Nephron progenitor cell (in vitro differentiated cells): Measurements from ENCODE around the gene GRM7.

Experiments used
- DNase-seq: peaks from one replicate; pipeline ENCODE4 v3.0.0; 2021
- H3K27ac Mint-ChIP-seq: 2 replicates; pipeline ENCODE4 v1.8.0; 2021; ENCODE audit warnings: mild to moderate bottlenecking, moderate library complexity, mixed read lengths
- H3K27me3 Mint-ChIP-seq: 2 replicates; pipeline ENCODE4 v1.8.0; 2021; ENCODE audit warnings: mild to moderate bottlenecking, low read depth, mixed read lengths; ENCODE audit not compliant: poor library complexity
- H3K36me3 Mint-ChIP-seq: 2 replicates; pipeline ENCODE4 v1.8.0; 2021; ENCODE audit warnings: low read depth, mixed read lengths
- H3K4me1 Mint-ChIP-seq: 2 replicates; pipeline ENCODE4 v1.8.0; 2021; ENCODE audit warnings: mixed read lengths
- H3K4me3 Mint-ChIP-seq: 2 replicates; pipeline ENCODE4 v1.8.0; 2021; ENCODE audit warnings: mild to moderate bottlenecking, moderate library complexity, mixed read lengths
- H3K9me3 Mint-ChIP-seq: 2 replicates; pipeline ENCODE4 v1.8.0; 2021; ENCODE audit warnings: mild to moderate bottlenecking, moderate library complexity, mixed read lengths
- TF ChIP-seq, protein P1 (sequence below): fragments of 200-600 bp; sonication (generic); IDR thresholded peaks from 2 replicates; pipeline ENCODE4 v1.5.0; 2021; ENCODE audit warnings: antibody characterized with exemption

The GRM7 gene

GRCh38 chr3:6867269-6867668 is 6.4 kb downstream of the GRM7 start:
- Mint-ChIP-seq H3K36me3 (no peaks in the 10 kb centered on the region), H3K27me3 (peaks cover 60% of the 10 kb centered on the region), H3K4me3 (no peak overlapping the region), H3K27ac (no peak overlapping the region), H3K4me1 (peaks cover 12% of the 10 kb centered on the region), H3K9me3 (no peaks in the 10 kb centered on the region)
- no peak for DNase-seq
- TF ChIP-seq, protein P1, sequence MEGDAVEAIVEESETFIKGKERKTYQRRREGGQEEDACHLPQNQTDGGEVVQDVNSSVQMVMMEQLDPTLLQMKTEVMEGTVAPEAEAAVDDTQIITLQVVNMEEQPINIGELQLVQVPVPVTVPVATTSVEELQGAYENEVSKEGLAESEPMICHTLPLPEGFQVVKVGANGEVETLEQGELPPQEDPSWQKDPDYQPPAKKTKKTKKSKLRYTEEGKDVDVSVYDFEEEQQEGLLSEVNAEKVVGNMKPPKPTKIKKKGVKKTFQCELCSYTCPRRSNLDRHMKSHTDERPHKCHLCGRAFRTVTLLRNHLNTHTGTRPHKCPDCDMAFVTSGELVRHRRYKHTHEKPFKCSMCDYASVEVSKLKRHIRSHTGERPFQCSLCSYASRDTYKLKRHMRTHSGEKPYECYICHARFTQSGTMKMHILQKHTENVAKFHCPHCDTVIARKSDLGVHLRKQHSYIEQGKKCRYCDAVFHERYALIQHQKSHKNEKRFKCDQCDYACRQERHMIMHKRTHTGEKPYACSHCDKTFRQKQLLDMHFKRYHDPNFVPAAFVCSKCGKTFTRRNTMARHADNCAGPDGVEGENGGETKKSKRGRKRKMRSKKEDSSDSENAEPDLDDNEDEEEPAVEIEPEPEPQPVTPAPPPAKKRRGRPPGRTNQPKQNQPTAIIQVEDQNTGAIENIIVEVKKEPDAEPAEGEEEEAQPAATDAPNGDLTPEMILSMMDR: no peak

DNA sequence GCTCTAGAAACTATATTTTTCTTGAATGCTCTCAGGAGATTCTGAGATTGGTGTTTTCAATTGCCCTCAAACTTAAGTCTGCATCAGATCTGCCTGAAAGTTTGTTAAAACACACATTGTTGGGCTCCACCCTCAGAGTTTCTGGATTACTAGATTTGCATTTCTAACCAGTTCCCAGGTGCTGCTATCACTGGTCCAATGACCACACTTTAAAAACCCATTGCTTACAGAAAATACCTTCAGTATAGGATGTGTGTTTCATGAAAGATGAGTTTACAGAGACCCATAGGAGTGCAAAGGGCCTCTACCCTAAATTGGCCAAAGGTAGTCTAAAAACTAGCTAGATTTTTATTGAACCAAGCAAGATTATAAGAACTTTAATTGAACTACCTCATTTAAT is 17.8 kb downstream of the GRM7 start:
- Mint-ChIP-seq H3K27ac (no peak overlapping the region), H3K4me3 (no peak overlapping the region), H3K27me3 (peaks cover 7% of the 10 kb centered on the region), H3K9me3 (no peaks in the 10 kb centered on the region), H3K4me1 (no peaks in the 10 kb centered on the region), H3K36me3 (no peaks in the 10 kb centered on the region)
- TF ChIP-seq, protein P1: no peak
- no peak for DNase-seq

GRCh38 chr3:6912240-6912639 is 51.3 kb downstream of the GRM7 start:
- H3K4me1 Mint-ChIP-seq: no peaks in the 10 kb centered on the region
- no peak overlapping the region for H3K4me3 Mint-ChIP-seq
- H3K36me3 Mint-ChIP-seq: no peaks in the 10 kb centered on the region
- no peak for DNase-seq
- peaks cover 17% of the 10 kb centered on the region for H3K27me3 Mint-ChIP-seq
- TF ChIP-seq, protein P1: no peak
- no peak overlapping the region for H3K27ac Mint-ChIP-seq
- H3K9me3 Mint-ChIP-seq: no peaks in the 10 kb centered on the region

GRCh38 chr3:6915898-6916297 is 55.0 kb downstream of the GRM7 start:
- TF ChIP-seq, protein P1: no peak
- no peaks in the 10 kb centered on the region for H3K36me3 Mint-ChIP-seq
- peaks cover 5% of the 10 kb centered on the region for H3K27me3 Mint-ChIP-seq
- H3K4me1 Mint-ChIP-seq: no peaks in the 10 kb centered on the region
- H3K27ac Mint-ChIP-seq: no peak overlapping the region
- no peak overlapping the region for H3K4me3 Mint-ChIP-seq
- no peaks in the 10 kb centered on the region for H3K9me3 Mint-ChIP-seq
- no peak for DNase-seq

- H3K4me1 Mint-ChIP-seq: no peaks in the 10 kb centered on the region
- H3K9me3 Mint-ChIP-seq: no peaks in the 10 kb centered on the region
- no peak for DNase-seq
- H3K27me3 Mint-ChIP-seq: peaks cover 8% of the 10 kb centered on the region
- TF ChIP-seq, protein P1: no peak
- no peak overlapping the region for H3K4me3 Mint-ChIP-seq
- no peaks in the 10 kb centered on the region for H3K36me3 Mint-ChIP-seq
- H3K27ac Mint-ChIP-seq: no peak overlapping the region
Measured at GRCh38 chr3:6921066-6921465, 60.2 kb downstream of the GRM7 start.

GRCh38 chr3:6921876-6922275 is 61.0 kb downstream of the GRM7 start:
- no peaks in the 10 kb centered on the region for H3K9me3 Mint-ChIP-seq
- no peak for DNase-seq
- no peak overlapping the region for H3K27ac Mint-ChIP-seq
- peaks cover 3% of the 10 kb centered on the region for H3K27me3 Mint-ChIP-seq
- no peak overlapping the region for H3K4me3 Mint-ChIP-seq
- no peaks in the 10 kb centered on the region for H3K4me1 Mint-ChIP-seq
- TF ChIP-seq, protein P1: no peak
- no peaks in the 10 kb centered on the region for H3K36me3 Mint-ChIP-seq
